GM12874 (cell line): ENCODE results near the gene NOL7.

Experiments
- TF ChIP-seq, protein P1 (sequence below): IDR thresholded peaks from 2 replicates; pipeline ENCODE4 v1.5.1; 2011; ENCODE audit warnings: low read depth, mild to moderate bottlenecking, control low read depth, low read length, moderate library complexity; ENCODE audit not compliant: insufficient read depth

NOL7 gene

DNA sequence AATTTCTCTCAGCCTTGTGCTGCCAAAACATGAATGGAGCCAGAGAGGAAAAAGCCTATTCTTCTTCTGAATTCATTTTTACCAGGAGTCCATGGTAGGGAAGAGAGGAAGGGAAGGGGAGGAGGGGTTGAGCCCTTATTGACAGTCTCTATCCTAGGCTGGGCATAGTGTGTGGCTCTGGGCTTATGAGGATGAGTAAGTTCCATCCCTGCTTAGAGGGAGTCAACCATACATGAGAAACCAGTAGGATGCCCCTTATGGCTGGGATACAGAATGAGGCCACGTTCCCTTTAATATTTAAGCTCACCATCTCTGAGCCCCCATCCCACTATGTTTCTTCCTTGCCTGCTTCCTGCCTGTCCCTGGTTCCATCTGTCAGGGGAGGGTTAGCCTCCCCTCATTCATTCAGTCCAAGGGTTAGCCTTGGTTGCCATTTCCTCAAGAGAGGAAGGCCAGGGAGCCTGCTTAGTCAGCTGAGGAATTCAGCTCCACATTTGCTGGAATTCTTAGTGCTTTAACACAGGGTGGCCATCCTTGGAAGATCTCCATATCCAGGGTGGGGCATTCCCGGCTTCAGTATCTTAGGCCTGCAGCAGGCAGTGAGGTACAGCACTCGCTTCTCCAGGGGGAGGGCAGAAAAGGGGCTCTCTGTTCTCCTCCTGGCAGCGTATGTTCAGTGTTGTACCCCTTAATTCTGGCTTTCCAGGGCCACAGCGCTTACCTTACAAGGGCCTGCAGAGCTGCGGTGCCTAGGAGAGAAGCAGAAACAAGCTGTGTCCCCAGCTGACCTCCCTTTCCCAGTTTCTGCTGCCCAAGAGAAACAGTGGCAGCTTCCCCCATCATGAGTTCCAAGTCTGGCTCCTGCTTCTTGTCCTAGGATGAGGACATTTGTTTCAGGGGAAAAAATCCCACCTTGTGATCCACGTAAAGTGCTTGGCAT, 28.3 kb upstream of the NOL7 start:
- TF ChIP-seq, protein P1, sequence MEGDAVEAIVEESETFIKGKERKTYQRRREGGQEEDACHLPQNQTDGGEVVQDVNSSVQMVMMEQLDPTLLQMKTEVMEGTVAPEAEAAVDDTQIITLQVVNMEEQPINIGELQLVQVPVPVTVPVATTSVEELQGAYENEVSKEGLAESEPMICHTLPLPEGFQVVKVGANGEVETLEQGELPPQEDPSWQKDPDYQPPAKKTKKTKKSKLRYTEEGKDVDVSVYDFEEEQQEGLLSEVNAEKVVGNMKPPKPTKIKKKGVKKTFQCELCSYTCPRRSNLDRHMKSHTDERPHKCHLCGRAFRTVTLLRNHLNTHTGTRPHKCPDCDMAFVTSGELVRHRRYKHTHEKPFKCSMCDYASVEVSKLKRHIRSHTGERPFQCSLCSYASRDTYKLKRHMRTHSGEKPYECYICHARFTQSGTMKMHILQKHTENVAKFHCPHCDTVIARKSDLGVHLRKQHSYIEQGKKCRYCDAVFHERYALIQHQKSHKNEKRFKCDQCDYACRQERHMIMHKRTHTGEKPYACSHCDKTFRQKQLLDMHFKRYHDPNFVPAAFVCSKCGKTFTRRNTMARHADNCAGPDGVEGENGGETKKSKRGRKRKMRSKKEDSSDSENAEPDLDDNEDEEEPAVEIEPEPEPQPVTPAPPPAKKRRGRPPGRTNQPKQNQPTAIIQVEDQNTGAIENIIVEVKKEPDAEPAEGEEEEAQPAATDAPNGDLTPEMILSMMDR, result no peak

DNA sequence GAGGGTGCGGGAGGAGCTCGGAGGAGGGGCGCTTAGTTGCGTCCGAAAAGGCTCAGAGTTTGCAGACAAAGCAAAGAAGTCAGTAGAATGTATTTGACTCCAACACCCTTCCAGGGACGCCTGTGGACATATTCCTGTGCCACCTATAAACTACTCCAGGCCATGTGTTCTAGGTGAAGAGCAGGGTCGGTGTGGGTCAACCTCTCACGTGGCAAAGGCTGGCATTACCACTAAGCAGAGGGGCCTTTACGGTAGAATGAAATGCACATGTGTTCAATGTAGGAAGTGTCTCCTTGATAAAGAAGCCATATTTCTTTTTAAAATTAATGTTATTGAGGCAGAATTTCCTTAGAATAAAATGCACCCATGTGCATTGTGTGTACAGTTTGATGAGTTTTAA, 25.3 kb upstream of the NOL7 start:
- TF ChIP-seq, protein P1, result no peak

DNA sequence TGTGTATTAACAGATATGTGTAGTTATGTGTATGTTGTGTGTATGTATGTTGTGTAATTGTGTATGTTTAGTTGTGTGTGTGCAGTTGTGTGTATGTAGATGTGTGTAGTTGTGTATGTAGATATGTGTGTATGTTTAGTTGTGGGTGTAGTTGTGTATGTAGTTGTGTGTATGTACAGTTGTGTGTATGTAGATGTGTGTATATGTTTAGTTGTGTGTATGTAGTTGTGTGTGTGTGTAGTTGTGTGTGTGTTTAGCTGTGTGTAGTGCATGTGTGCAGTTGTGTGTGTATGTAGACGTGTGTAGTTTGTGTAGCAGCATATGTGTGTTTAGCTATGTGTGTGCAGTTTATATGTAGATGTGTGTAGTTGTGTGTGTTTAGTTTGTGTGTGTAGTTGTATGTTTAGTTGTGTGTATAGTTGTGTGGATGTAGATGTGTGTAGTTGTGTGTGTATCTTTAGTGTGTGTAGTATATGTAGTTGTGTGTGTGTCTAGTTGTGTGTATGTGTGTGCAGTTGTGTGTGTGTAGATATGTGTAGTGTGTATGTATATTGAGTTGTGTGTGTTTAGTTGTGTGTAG, 24.5 kb upstream of the NOL7 start:
- TF ChIP-seq, protein P1, result no peak

DNA sequence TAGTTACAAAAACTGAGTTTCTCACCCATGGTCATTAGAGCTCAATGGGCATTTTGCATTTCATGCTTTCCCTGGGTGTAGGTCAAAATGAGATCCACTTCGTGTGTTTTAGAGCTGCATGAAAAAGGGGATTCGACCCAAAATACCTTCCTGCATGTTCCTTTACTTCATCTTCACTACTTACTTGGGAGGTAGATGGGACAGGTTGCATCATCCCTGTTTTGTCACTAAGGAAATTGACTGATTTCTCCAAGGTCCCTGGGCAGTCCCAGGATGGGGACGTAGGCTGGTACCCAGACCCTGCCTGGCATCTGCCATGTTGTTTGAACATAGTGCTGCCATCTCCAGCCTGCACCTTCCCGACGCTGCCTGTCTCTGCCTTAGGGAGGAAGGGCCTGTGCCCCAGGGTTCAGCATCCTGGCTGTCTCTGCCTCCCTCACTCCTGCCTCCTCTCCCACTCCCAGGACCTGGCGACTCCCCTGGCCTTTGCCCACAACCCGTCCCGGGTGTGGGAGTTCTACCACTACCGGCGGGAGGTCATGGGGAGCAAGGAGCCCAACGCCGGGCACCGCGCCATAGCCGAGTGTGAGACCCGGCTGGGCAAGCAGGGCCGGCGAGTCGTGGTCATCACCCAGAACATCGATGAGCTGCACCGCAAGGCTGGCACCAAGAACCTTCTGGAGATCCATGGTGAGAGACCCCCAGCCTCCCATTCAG, 23.8 kb upstream of the NOL7 start:
- TF ChIP-seq, protein P1, result no peak

DNA sequence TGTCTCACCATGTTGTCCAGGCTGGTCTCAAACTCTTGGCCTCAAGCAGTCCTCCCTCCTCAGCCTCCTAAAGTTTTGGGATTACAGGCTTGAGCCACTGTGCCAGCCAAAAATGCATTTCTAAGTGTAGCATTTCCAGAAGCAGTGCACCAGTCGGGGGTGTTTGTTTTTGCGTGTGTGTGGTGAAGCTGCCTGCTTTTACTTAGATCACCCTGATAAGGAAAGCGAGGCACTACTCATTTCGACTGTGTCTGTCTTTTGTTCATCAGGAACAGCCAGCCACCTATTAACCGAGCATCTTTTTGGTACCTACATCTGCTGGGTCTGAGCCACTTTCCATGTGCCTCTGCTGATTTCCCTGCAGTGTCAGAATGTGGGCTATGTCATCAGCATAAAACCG, 22.0 kb upstream of the NOL7 start:
- TF ChIP-seq, protein P1, result no peak

DNA sequence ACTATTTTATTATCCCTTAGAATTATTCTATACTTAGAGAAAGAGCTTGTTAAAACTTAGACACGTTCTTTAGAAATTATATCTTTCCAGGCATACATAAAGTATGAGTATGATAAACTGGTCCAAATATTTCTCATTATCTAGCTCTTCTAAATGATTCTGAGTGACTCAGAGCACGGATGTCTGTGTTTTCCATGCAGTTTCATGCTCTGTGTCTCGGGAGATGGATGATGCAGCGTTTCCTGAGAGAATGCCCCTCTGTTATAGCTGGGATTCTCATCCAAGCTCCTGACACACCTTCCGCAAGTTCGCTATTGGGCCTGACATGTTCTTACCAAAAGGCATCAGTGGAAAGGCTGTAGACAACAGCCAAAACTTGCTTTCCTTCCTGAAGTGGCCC, 21.4 kb upstream of the NOL7 start:
- TF ChIP-seq, protein P1, result no peak

DNA sequence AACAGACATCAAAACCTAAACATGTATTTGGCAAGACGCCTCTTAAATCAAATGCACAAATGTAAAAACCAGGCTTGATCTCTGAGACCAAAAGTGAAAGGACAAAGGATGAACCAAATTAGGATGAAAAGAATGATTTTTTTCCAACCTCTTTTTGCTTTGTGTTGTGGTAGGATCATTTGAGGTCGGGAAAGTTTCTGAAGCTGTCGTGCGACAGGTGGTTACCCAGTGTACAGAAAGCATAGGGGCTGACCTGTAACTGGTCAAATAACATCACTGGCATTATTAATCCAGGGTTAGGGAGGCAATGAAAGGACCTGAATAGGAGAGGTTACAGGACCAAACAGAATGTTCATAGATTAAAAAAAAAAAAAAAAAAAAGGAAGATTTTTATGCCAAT, 18.1 kb upstream of the NOL7 start:
- TF ChIP-seq, protein P1, result no peak
